NCI-H526 treated with DMSO at 0.1 percent for 48 hours (cell line): ENCODE results near the gene PDE6A.

Experiments used
- DNase-seq: peaks from one replicate; lab custom pipeline; 2025; lab: John Stamatoyannopoulos, UW

PDE6A gene

GRCh38 chr5:149810856-149811255 is 133.7 kb downstream of the PDE6A start:
- no peak for DNase-seq

GRCh38 chr5:149809931-149810691 is 134.5 kb downstream of the PDE6A start:
- DNase-seq, result no peak

- no peak for DNase-seq
Observed at GRCh38 chr5:149808264-149808982, 136.2 kb downstream of the PDE6A start.
